Upper lobe of right lung (tissue), 1 donor: ENCODE measurements around the gene HERC3. TPM values are rescaled to one million over a fixed set of nuclear protein-coding genes. Genes with fewer than 3 reads are reported as not detected.

ENCODE experiments used
- ATAC-seq: fragments of 200-7000 bp; cut with Tn5 transposase; one replicate; pipeline ENCODE4 v1.9.1; 2020; ENCODE audit warnings: mild to moderate bottlenecking, moderate library complexity
- DNase-seq: peaks from one replicate; pipeline ENCODE4 v3.0.0-alpha.2; 2020
- H3K27ac ChIP-seq: fragments of 200-600 bp; one replicate; pipeline ENCODE4 v1.8.0; 2022
- H3K27me3 ChIP-seq: fragments of 200-600 bp; one replicate; pipeline ENCODE4 v1.8.0; 2022; ENCODE audit warnings: mild to moderate bottlenecking
- H3K36me3 ChIP-seq: fragments of 200-600 bp; one replicate; pipeline ENCODE4 v1.8.0; 2022
- H3K4me1 ChIP-seq: fragments of 200-600 bp; one replicate; pipeline ENCODE4 v1.8.0; 2022
- H3K4me3 ChIP-seq: fragments of 200-600 bp; one replicate; pipeline ENCODE4 v1.8.0; 2022; ENCODE audit warnings: mild to moderate bottlenecking
- H3K9me3 ChIP-seq: fragments of 200-600 bp; one replicate; pipeline ENCODE4 v1.8.0; 2022
- CTCF ChIP-seq: fragments of 200-600 bp; IDR thresholded peaks from one replicate; pipeline ENCODE4 v1.8.0; 2022; ENCODE audit warnings: antibody characterized with exemption
- intact Hi-C: fragments of 100-400 bp; cut with DNase I; formaldehyde crosslinking; loops from one replicate; pipeline ENCODE4 v1.11.0; 2022
- total RNA-seq: library from RNA; stranded (reverse); fragmentation: NEBNext Ultra II Directional; extraction: Animal tissue kit (Norgen Biotek cat#: 25700); gene quantifications from one replicate; pipeline ENCODE4 v1.2.1, GENCODE V29; 2021
- donor health status: DM: no; HTN: yes; CAD: no; lungs with severe emphysema.

HERC3 gene
- total RNA-seq, 1 donor from 2014 or later = 50.0 TPM

DNA sequence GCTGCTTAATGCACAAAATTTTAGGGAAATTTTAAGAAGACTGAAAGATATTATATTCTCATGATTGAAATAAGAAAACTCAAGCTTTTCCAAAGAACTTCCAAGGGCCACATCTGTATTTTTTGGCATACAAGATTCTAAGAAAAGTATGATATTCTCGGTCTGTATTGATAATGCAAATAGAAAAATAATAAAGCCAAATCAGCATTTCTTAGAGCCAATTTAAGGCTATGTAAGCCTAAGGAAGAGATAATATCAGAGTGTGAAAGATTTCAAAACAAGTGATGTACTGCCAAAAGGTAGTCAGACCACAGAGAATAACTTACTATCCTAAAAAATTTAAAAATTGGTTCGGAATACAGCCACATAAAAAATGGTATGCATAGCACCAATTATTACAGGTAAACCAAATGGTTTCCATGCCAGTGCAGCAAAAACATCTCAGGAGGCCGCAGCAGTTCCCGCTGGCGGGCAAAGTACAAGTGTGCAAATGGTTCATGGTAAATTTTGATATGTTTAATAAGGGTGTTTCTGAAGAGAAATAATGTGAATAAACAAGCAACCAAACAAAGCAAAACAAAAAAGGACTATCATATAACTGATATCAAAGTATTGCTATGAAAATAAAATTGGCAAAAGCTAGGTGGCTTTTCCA, 140.6 kb downstream of the HERC3 start:
- no peak for ATAC-seq
- no peak overlapping the region for H3K27ac ChIP-seq
- no peaks in the 10 kb centered on the region for H3K27me3 ChIP-seq
- DNase-seq = no peak
- peaks cover 48% of the 10 kb centered on the region for H3K36me3 ChIP-seq
- no peak for TF ChIP-seq CTCF
- H3K4me1 ChIP-seq = peaks cover 30% of the 10 kb centered on the region
- H3K4me3 ChIP-seq = no peak overlapping the region
- no peaks in the 10 kb centered on the region for H3K9me3 ChIP-seq
- intact Hi-C loops = no loop called here

- H3K27ac ChIP-seq = no peak overlapping the region
- H3K4me3 ChIP-seq = no peak overlapping the region
- H3K4me1 ChIP-seq = peaks cover 39% of the 10 kb centered on the region
- no peak for ATAC-seq
- H3K9me3 ChIP-seq = no peaks in the 10 kb centered on the region
- H3K27me3 ChIP-seq = no peaks in the 10 kb centered on the region
- intact Hi-C loops = no loop called here
- H3K36me3 ChIP-seq = peaks cover 44% of the 10 kb centered on the region
- no peak for TF ChIP-seq CTCF
- no peak for DNase-seq
These were observed 142.2 kb downstream of the HERC3 start for GRCh38 chr4:88734403-88734949.

- Histone ChIP-seq H3K27me3 (no peaks in the 10 kb centered on the region), H3K4me3 (no peak overlapping the region), H3K36me3 (peaks cover 33% of the 10 kb centered on the region), H3K27ac (no peak overlapping the region), H3K9me3 (no peaks in the 10 kb centered on the region), H3K4me1 (peaks cover 39% of the 10 kb centered on the region)
- no peak for TF ChIP-seq CTCF
- ATAC-seq (no peak), DNase-seq (no peak)
- intact Hi-C loops = no loop called here
These were observed 143.3 kb downstream of the HERC3 start for GRCh38 chr4:88735564-88735963.

DNA sequence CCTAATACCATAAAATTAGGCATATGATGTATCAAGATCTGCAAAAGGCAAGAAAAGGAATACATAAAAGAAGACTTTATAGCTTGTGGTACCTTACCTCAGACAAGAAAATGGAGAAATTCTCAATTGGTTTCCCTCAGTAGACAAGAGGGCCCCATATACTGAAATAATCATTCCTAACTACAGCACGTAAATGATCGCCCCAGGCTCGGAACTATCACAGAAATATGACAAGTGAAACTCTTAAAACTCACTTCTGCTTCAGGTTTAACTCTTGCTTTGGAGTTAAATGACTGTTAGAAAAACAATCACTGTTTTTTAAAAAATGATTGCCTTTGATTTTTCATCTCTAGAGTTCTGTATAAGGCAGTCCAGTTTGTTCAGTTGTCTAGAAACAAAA, 144.0 kb downstream of the HERC3 start:
- Histone ChIP-seq H3K27ac (no peak overlapping the region), H3K9me3 (no peaks in the 10 kb centered on the region), H3K4me1 (peaks cover 33% of the 10 kb centered on the region), H3K27me3 (no peaks in the 10 kb centered on the region), H3K4me3 (no peak overlapping the region), H3K36me3 (peaks cover 28% of the 10 kb centered on the region)
- TF ChIP-seq CTCF = no peak
- intact Hi-C loops = no loop called here
- DNase-seq (no peak), ATAC-seq (no peak)

GRCh38 chr4:88737307-88737941, 145.1 kb downstream of the HERC3 start:
- DNase-seq (no peak), ATAC-seq (peak; percentile 78)
- Histone ChIP-seq H3K27ac (peak overlapping the region; percentile 13), H3K36me3 (peaks cover 30% of the 10 kb centered on the region), H3K4me3 (no peak overlapping the region), H3K27me3 (no peaks in the 10 kb centered on the region), H3K9me3 (no peaks in the 10 kb centered on the region), H3K4me1 (peaks cover 30% of the 10 kb centered on the region)
- TF ChIP-seq CTCF = no peak
- intact Hi-C loops = no loop called here
